ENCODE measurements around the gene RGS7. TPM values are rescaled to one million over a fixed set of nuclear protein-coding genes. Genes with fewer than 3 reads are reported as not detected.

The RGS7 gene
- total and polyA plus RNA-seq, 10 of the 15 experiments (the other 5 are each of a cell fraction or from before 2014, with no cell fraction given) = not detected

GRCh38 chr1:241125286-241125685, 231.7 kb downstream of the RGS7 start:
- Histone ChIP-seq H3K9ac (ENCODE audit: control insufficient read depth, insufficient read depth, low read length) (no peak overlapping the region), H3K9me3 (replicated peaks; ENCODE audit: control insufficient read depth, insufficient read depth, low read length) (no peaks in the 10 kb centered on the region), H3K27me3 (replicated peaks in 1 of 2; ENCODE audit: control insufficient read depth in 2 of 2, insufficient read depth in 2 of 2, low read length in 1 of 2) (no peaks in the 10 kb centered on the region), H3K4me2 (ENCODE audit: control insufficient read depth, insufficient read depth) (no peak overlapping the region), H3K4me1 (ENCODE audit: control insufficient read depth, insufficient read depth, low read length) (no peaks in the 10 kb centered on the region), H3K36me3 (ENCODE audit: control insufficient read depth in 2 of 2, insufficient read depth in 2 of 2, low read length in 1 of 2) (no peaks in the 10 kb centered on the region), H2AFZ (ENCODE audit: control insufficient read depth, low read depth, low read length) (no peak overlapping the region), H3K4me3 (no peak overlapping the region), H3K79me2 (ENCODE audit: control insufficient read depth, insufficient read depth, low read length) (no peaks in the 10 kb centered on the region), H3K27ac (ENCODE audit: control insufficient read depth, insufficient read depth) (no peak overlapping the region), H4K20me1 (ENCODE audit: control insufficient read depth, insufficient read depth) (no peaks in the 10 kb centered on the region)
- ChIA-PET SMC1A (ENCODE audit: uncharacterized antibody, unreplicated experiment) (no interaction called here), POLR2A (no interaction called here), CTCF (no interaction called here), RAD21 (ENCODE audit: unreplicated experiment) (no interaction called here)
- 35% methylated on average over 2 of the region's 2 CpGs for WGBS (ENCODE audit: insufficient coverage, insufficient replicate concordance, low lambda C conversion rate, missing lambda C conversion rate)
- FAIRE-seq (no peak), ATAC-seq (no peak), DNase-seq (ENCODE audit: low read depth, low spot score) (no peak)
- in situ Hi-C loops (cut with MboI) (no loop called here), intact Hi-C loops (cut with micrococcal nuclease; ENCODE audit: unreplicated experiment) (no loop called here)
- no TSS peak for BruUV-seq (replicated peaks)
- TF ChIP-seq MEF2B (IDR thresholded peaks at IDR 0.05; ENCODE audit: partially characterized antibody, poor library complexity, severe bottlenecking) = no peak
- no peak for TF ChIP-seq POLR2AphosphoS2 (IDR thresholded peaks at IDR 0.05; ENCODE audit: low read depth, low read length)
- TF ChIP-seq MAX (IDR thresholded peaks at IDR 0.05; ENCODE audit: low read depth, low read length) = no peak
- no peak for TF ChIP-seq SMAD5 (IDR thresholded peaks at IDR 0.05; ENCODE audit: low read depth)
- no peak for TF ChIP-seq TAF1 (IDR thresholded peaks at IDR 0.05; ENCODE audit: borderline replicate concordance, low read depth, low read length)
- no peak for TF ChIP-seq YBX1 (IDR thresholded peaks at IDR 0.05)
- no peak for TF ChIP-seq MYC (IDR thresholded peaks at IDR 0.05; ENCODE audit: insufficient read depth, insufficient read length, insufficient replicate concordance, low read length, severe bottlenecking)
- TF ChIP-seq SIX5 (IDR thresholded peaks at IDR 0.05; ENCODE audit: low read depth, low read length, severe bottlenecking) = no peak
- no peak for TF ChIP-seq PKNOX1 (IDR thresholded peaks at IDR 0.05)
- TF ChIP-seq ZBED1 (IDR thresholded peaks at IDR 0.05; ENCODE audit: borderline replicate concordance) = no peak
- no peak for TF ChIP-seq ZNF687 (IDR thresholded peaks at IDR 0.05)
- no peak for TF ChIP-seq NKRF (conservative IDR thresholded peaks at IDR 0.05)
- no peak for TF ChIP-seq MEF2A (IDR thresholded peaks at IDR 0.05; ENCODE audit: insufficient read depth, low read depth, low read length)
- no peak for TF ChIP-seq LARP7 (IDR thresholded peaks at IDR 0.05)
- TF ChIP-seq PAX8 (IDR thresholded peaks at IDR 0.05) = no peak
- TF ChIP-seq BCL3 (IDR thresholded peaks at IDR 0.05; ENCODE audit: borderline replicate concordance, insufficient read depth, low read depth, low read length, poor library complexity, severe bottlenecking) = no peak

Data from GM12878 (cell line).